Erythroblast (primary cell): ENCODE measurements around the gene CHST14.

Experiments used
- GATA1 ChIP-seq: IDR thresholded peaks from 2 replicates; pipeline ENCODE4 v1.6.1; 2011; ENCODE audit warnings: low read depth, mild to moderate bottlenecking, control low read depth, low read length, moderate library complexity
- POLR2A ChIP-seq: IDR thresholded peaks from 2 replicates; pipeline ENCODE4 v1.6.1; 2011; ENCODE audit warnings: mild to moderate bottlenecking, low read length

- TF ChIP-seq POLR2A: no peak
- TF ChIP-seq GATA1: no peak
These were observed 15.8 kb upstream of the CHST14 start for GRCh38 chr15:40454904-40455391.
